IMR-90 (cell line): ENCODE data around the gene CHRDL1. TPM values are rescaled to one million over a fixed set of nuclear protein-coding genes. Genes with fewer than 3 reads are reported as not detected.

Experiments
- ATAC-seq: fragments of 200-7000 bp; cut with Tn5 transposase; 2 replicates; pipeline ENCODE4 v1.9.1; 2020; ENCODE audit warnings: low read depth, mild to moderate bottlenecking, moderate library complexity
- BruUV-seq: library from RNA; stranded (reverse); fragments of 400-500 nt; replicated peaks from 2 replicates; lab custom pipeline; 2021; lab: Mats Ljungman, UMichigan
- CTCF ChIA-PET: fragments of 300-600 bp; formaldehyde crosslinking; extraction: SDS; loops from one replicate; lab custom pipeline; 2021; ENCODE audit warnings: antibody characterized with exemption; lab: Yijun Ruan, JAX
- POLR2A ChIA-PET: fragments of 300-600 bp; sonication (Branson Sonifier 250); formaldehyde crosslinking; loops from one replicate; lab custom pipeline; 2022; ENCODE audit warnings: antibody characterized with exemption; ENCODE audit not compliant: unreplicated experiment; lab: Charles Lee
- DNase-seq: peaks from one replicate; pipeline ENCODE4 v3.0.0; 2013
- H2AFZ ChIP-seq: replicated peaks from 2 replicates; pipeline ENCODE3; 2013; ENCODE audit warnings: low read length, mild to moderate bottlenecking; ENCODE audit not compliant: poor library complexity
- H2AK5ac ChIP-seq: 2 replicates; pipeline ENCODE4 v1.6.1; 2013; ENCODE audit warnings: low read depth, low read length, inconsistent platforms
- H2AK9ac ChIP-seq: replicated peaks from 2 replicates; pipeline ENCODE3; 2013; ENCODE audit warnings: mild to moderate bottlenecking, low read depth, low read length, moderate library complexity; ENCODE audit not compliant: poor library complexity
- H2BK120ac ChIP-seq: 2 replicates; pipeline ENCODE4 v1.6.1; 2013; ENCODE audit warnings: low read depth, low read length, inconsistent platforms
- H2BK15ac ChIP-seq: 3 replicates; pipeline ENCODE4 v1.6.1; 2013; ENCODE audit warnings: low read depth, low read length, inconsistent platforms
- H2BK20ac ChIP-seq: 2 replicates; pipeline ENCODE4 v1.6.1; 2013; ENCODE audit warnings: low read depth, mild to moderate bottlenecking, inconsistent platforms, low read length, moderate library complexity
- H2BK5ac ChIP-seq: 2 replicates; pipeline ENCODE4 v1.6.1; 2013; ENCODE audit warnings: mild to moderate bottlenecking, low read depth, low read length, inconsistent platforms; ENCODE audit not compliant: poor library complexity, severe bottlenecking
- H3K14ac ChIP-seq: replicated peaks from 2 replicates; pipeline ENCODE4 v1.6.1; 2013; ENCODE audit warnings: low read depth, low read length, inconsistent platforms
- H3K18ac ChIP-seq: 2 replicates; pipeline ENCODE4 v1.6.1; 2013; ENCODE audit warnings: low read depth, low read length, control low read depth
- H3K23ac ChIP-seq: 2 replicates; pipeline ENCODE4 v1.6.1; 2013; ENCODE audit warnings: low read depth, low read length, inconsistent platforms
- H3K27ac ChIP-seq: 2 replicates; pipeline ENCODE4 v1.5.1; 2013; ENCODE audit warnings: mild to moderate bottlenecking, control low read depth, low read length; ENCODE audit not compliant: insufficient read depth
- H3K27me3 ChIP-seq: 2 replicates; pipeline ENCODE4 v1.6.1; 2013; ENCODE audit warnings: low read length; ENCODE audit not compliant: control insufficient read depth, insufficient read depth
- H3K36me3 ChIP-seq: 2 replicates; pipeline ENCODE4 v1.6.1; 2013; ENCODE audit warnings: low read length, mixed read lengths; ENCODE audit not compliant: control insufficient read depth, insufficient read depth
- H3K4ac ChIP-seq: 2 replicates; pipeline ENCODE4 v1.6.1; 2013; ENCODE audit warnings: low read depth, low read length, inconsistent platforms
- H3K4me1 ChIP-seq: 2 replicates; pipeline ENCODE4 v1.6.1; 2013; ENCODE audit warnings: low read length, mixed read lengths; ENCODE audit not compliant: control insufficient read depth, insufficient read depth
- H3K4me2 ChIP-seq: 2 replicates; pipeline ENCODE4 v1.6.1; 2013; ENCODE audit warnings: low read depth, mild to moderate bottlenecking, control low read depth, low read length, moderate library complexity
- H3K4me3 ChIP-seq: 2 replicates; pipeline ENCODE4 v1.5.1; 2013; ENCODE audit warnings: low read depth, mild to moderate bottlenecking, control low read depth, low read length, moderate library complexity; ENCODE audit not compliant: insufficient read depth
- H3K56ac ChIP-seq: 2 replicates; pipeline ENCODE4 v1.6.1; 2013; ENCODE audit warnings: low read length, inconsistent platforms; ENCODE audit not compliant: insufficient read depth; ENCODE audit errors: extremely low read depth
- H3K79me1 ChIP-seq, 2 experiments: 2 replicates each; pipeline ENCODE4 v1.6.1; 2013; ENCODE audit warnings: low read length in 2 of 2, inconsistent platforms in 1 of 2, low read depth in 1 of 2
- H3K9ac ChIP-seq: 2 replicates; pipeline ENCODE4 v1.6.1; 2013; ENCODE audit warnings: low read depth, low read length, control low read depth
- H3K9me1 ChIP-seq: 2 replicates; pipeline ENCODE4 v1.6.1; 2013; ENCODE audit warnings: low read length, inconsistent platforms; ENCODE audit not compliant: insufficient read depth
- H3K9me3 ChIP-seq: 2 replicates; pipeline ENCODE4 v1.6.1; 2013; ENCODE audit warnings: low read length; ENCODE audit not compliant: control insufficient read depth, insufficient read depth
- H4K20me1 ChIP-seq: 2 replicates; pipeline ENCODE4 v1.6.1; 2013; ENCODE audit warnings: low read length, inconsistent platforms; ENCODE audit not compliant: insufficient read depth
- H4K5ac ChIP-seq: 2 replicates; pipeline ENCODE4 v1.6.1; 2013; ENCODE audit warnings: mild to moderate bottlenecking, low read depth, low read length, control low read depth
- H4K8ac ChIP-seq, 2 experiments: 2 replicates each; pipeline ENCODE4 v1.6.1; 2013; ENCODE audit warnings: low read depth in 2 of 2, low read length in 2 of 2, control low read depth in 1 of 2, inconsistent platforms in 1 of 2
- H4K91ac ChIP-seq: 2 replicates; pipeline ENCODE4 v1.6.1; 2013; ENCODE audit warnings: low read depth, low read length, inconsistent platforms; ENCODE audit not compliant: insufficient read depth
- CHD1 ChIP-seq: IDR thresholded peaks from 2 replicates; pipeline ENCODE4 v1.6.1; 2012; ENCODE audit warnings: low read depth, low read length, improper control_type of control experiment
- ELK1 ChIP-seq: fragments of 150-350 bp; IDR thresholded peaks from 2 replicates; pipeline ENCODE4 v1.6.1; 2016; ENCODE audit warnings: low read depth, mild to moderate bottlenecking, low read length, moderate library complexity, borderline replicate concordance
- MAFK ChIP-seq: IDR thresholded peaks from 2 replicates; pipeline ENCODE4 v1.6.1; 2012; ENCODE audit warnings: low read depth, low read length, improper control_type of control experiment
- WGBS, 2 experiments: methylation state at CpG; one replicate each; pipeline versions ENCODE4 v1.1.5 to v1.1.7; 2013; ENCODE audit warnings: missing lambda C conversion rate in 2 of 2; ENCODE audit not compliant: insufficient read length in 1 of 2; ENCODE audit errors: extremely low coverage in 2 of 2; 5-methylcytosine and 5-hydroxymethylcytosine counted together
- dilution Hi-C: fragments of 300-500 bp; cut with HindIII; formaldehyde crosslinking; loops from one replicate; pipeline ENCODE4 v1.14.3; 2018; ENCODE audit warnings: low sequenced_read_pairs; ENCODE audit not compliant: unreplicated experiment
- in situ Hi-C: fragments of 300-500 bp; cut with MboI; formaldehyde crosslinking; loops from 3 replicates; pipeline ENCODE4 v1.14.3; 2019; ENCODE audit warnings: low sequenced_read_pairs, inconsistent platforms, mixed read lengths
- intact Hi-C: fragments of 100-400 bp; cut with micrococcal nuclease; formaldehyde crosslinking; loops from 2 replicates; pipeline ENCODE4 v1.10.0; 2022
- polyA plus RNA-seq, 3 experiments: library from polyadenylated mRNA; depleted of rRNA; stranded (reverse); fragments of >200 nt; gene quantifications; 2 replicates each; pipeline ENCODE4 v1.2.3, GENCODE V29; 2012; ENCODE audit warnings: low replicate concordance in 1 of 3
- total RNA-seq: library from RNA; depleted of rRNA; stranded (reverse); fragments of >200 nt; gene quantifications from 2 replicates; pipeline ENCODE4 v1.2.3, GENCODE V29; 2012

Gene CHRDL1
- total and polyA plus RNA-seq, 2 of the 4 experiments (the other 2 are of a cell fraction) = 0.36 to 0.58 TPM

GRCh38 chrX:110734894-110735541 lies 60.6 kb downstream of the CHRDL1 start:
- Histone ChIP-seq H3K18ac (no peak overlapping the region), H3K9ac (no peak overlapping the region), H3K9me3 (no peaks in the 10 kb centered on the region), H4K91ac (no peak overlapping the region), H2AK9ac (no peak overlapping the region), H3K56ac (no peak overlapping the region), H3K36me3 (no peaks in the 10 kb centered on the region), H2AK5ac (no peak overlapping the region), H2BK20ac (no peak overlapping the region), H4K8ac (no peak overlapping the region), H3K79me1 (no peaks in the 10 kb centered on the region), H3K14ac (no peak overlapping the region), H3K4me3 (no peak overlapping the region), H3K23ac (no peak overlapping the region), H3K27ac (no peak overlapping the region), H4K20me1 (no peaks in the 10 kb centered on the region), H4K5ac (no peak overlapping the region), H3K27me3 (peaks cover 2% of the 10 kb centered on the region; the same call in 1 of the 2 replicates), H2AFZ (no peak overlapping the region), H3K4ac (no peak overlapping the region), H2BK5ac (no peak overlapping the region), H2BK15ac (no peak overlapping the region), H3K9me1 (no peaks in the 10 kb centered on the region), H3K4me1 (no peaks in the 10 kb centered on the region), H2BK120ac (no peak overlapping the region), H3K4me2 (no peak overlapping the region)
- in situ Hi-C loops = no loop called here
- POLR2A ChIA-PET = no interaction called here
- no TSS peak for BruUV-seq
- ATAC-seq = peak; percentile 72
- dilution Hi-C loops = no loop called here
- WGBS, 2 experiments = no CpG with 5 or more reads among the region's 3 CpGs
- CTCF ChIA-PET = no interaction called here
- DNase-seq = peak; percentile 69
- TF ChIP-seq CHD1 (no peak), MAFK (peak; percentile 84), ELK1 (no peak)
- intact Hi-C loops = no loop called here
